G401 (cell line): ENCODE measurements around the gene PREB. TPM values are rescaled to one million over a fixed set of nuclear protein-coding genes. Genes with fewer than 3 reads are reported as not detected.
"Not testable (repeated sequence)": the region's sequence is repeated elsewhere in the genome, so short reads cannot be mapped to it uniquely, and the experiment has no call there.

ENCODE experiments used
- DNase-seq: peaks from one replicate; pipeline ENCODE4 v3.0.0-alpha.2; 2015; ENCODE audit warnings: low spot score
- in situ Hi-C: cut with HindIII; loops from 2 replicates; pipeline ENCODE4 v1.10.0; 2016; ENCODE audit warnings: low sequenced_read_pairs, mixed read lengths
- total RNA-seq: library from RNA; depleted of rRNA; stranded (reverse); fragments of >200 nt; shearing (Covaris generic); gene quantifications from 2 replicates; pipeline ENCODE4 v1.2.3, GENCODE V29; 2014

The PREB gene
- total RNA-seq, 1 experiment from 2014 or later: 89.5 TPM

DNA sequence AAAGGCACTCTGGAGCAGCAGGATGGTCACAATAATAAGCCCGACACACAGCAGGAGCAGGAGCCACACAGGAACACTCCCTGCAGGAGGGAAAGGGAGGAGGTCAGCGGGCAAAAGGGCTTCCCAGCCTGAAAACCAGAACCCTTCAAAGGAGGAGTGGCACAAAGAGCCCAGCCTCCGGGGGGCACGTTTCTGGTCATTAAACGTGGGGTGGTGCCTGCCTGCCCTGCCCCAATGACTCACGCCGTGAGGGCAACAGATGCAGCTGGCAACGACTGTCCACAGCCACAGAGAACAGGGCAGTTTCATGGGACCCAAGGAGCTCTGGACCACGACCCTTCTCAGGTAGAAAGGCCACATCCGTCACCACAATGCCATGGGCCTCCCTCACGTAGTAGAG is 3.0 kb downstream of the PREB start:
- no peak for DNase-seq
- in situ Hi-C loops: no loop called here

GRCh38 chr2:27130396-27130795 is 4.0 kb downstream of the PREB start:
- in situ Hi-C loops: no loop called here

DNA sequence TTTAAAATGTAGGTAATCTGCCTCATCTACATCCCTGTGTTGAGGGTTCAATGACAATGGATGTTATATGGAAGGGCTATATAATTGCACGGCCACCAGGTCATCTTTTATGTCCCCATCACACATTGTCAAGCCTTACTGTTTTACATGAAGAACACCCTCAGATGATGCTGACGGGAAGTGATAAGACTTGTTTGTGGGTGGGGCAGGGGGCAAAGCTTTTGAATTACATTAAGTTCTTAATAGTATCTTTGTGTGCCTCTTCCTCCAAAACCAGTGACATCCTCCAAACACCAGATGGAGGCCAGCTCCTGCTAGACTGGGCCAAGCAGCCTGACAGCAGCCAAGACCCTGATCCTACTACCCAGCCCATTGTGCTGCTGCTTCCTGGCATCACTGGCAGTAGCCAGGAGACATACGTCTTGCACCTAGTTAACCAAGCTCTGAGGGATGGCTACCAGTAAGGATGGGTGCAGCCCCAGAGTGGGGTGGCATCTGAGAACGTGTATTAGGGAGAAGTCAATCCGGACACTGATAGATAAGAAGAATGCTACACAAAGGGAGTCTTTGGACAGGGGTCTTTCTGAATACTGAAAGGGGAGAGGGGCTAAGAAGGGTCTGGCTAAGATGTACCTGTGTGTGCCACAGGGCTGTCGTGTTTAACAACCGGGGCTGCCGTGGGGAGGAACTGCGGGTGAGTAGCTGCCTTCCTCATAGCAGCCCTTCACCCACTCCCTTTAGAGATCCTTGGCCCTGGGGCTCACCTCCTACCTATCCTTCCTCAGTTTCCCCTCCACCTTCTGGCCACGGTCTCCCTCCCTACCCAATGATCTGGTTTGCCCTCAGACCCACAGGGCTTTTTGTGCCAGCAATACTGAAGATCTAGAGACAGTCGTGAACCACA is 5.5 kb downstream of the PREB start:
- in situ Hi-C loops: no loop called here
- DNase-seq: no peak

More at GRCh38 chr2:27130396-27130795, 4.0 kb downstream of the PREB start:
- no peak for DNase-seq

- no peak for DNase-seq
- in situ Hi-C loops: no loop called here
Measured at GRCh38 chr2:27127883-27128667, 6.4 kb downstream of the PREB start.

- in situ Hi-C loops: no loop called here
- no peak for DNase-seq
Measured at GRCh38 chr2:27126252-27126710, 8.2 kb downstream of the PREB start.

- DNase-seq: no peak
- in situ Hi-C loops: no loop called here
Measured at GRCh38 chr2:27125104-27125503, 9.3 kb downstream of the PREB start.

DNA sequence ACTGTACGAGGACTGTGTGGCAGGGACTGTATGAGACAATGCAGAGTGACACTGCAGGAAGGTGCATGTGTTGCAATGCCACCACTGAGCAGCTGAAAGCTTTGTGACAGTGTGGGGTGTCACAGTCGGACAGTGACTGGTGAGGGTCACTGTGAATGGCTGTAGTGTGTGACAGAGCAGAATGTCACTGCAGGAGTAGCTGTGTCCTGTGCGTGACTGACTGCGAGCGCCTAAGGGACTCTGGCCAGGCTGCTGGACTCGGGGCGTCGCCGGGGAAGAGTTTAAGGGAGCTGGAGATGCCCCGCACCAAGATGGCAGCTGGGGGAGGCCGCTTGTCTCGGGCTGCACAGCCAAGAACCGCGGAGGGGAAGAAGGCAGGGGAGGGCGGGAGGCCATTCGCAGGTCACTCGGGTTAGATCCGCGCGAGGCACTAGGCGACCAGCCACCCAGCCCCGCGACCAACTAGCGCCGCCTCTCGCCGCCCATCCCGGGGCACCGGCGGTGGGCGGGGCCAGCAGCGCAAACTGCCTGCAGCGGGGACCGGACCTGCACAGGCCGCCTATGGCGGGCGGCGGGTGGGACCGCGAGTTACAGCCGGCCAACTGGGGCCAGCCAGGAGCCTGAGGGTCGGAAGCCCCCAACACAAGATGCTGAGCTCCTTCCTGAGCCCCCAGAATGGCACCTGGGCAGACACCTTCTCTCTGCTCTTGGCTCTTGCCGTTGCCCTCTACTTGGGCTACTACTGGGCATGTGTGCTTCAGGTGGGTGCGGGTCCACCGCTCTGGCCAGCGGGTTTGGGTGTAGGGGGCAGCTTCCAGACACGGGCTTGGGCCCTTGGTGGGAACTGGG is 10.9 kb downstream of the PREB start, which contains the start of gene ABHD1:
TSS of gene ABHD1 (plus strand) at position 514 of the 849 bp plus-strand sequence. CDS start at position 648, 134 bp downstream.
- peak; percentile 72 for DNase-seq
- in situ Hi-C loops: no loop called here

GRCh38 chr2:27122791-27123190 is 11.6 kb downstream of the PREB start:
- in situ Hi-C loops: no loop called here
- no peak for DNase-seq

GRCh38 chr2:27121906-27122305 is 12.5 kb downstream of the PREB start:
- in situ Hi-C loops: no loop called here
- DNase-seq: no peak

DNA sequence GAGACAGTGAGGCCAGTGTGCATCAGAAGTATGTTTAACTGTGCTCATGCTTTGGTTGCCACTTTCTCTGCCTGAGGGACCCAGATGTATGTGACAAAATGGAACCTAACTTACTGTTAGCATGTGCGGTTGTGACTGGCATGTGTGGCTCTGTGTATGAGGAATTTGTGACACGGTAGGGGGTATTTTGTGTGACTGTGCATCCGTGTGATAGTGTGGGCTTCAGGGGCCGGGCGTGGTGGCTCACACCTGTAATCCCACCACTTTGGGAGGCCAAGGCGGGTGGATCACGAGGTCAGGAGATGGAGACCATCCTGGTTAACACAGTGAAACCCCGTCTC is 15.1 kb downstream of the PREB start:
- in situ Hi-C loops, DNase-seq: not testable (repeated sequence)

DNA sequence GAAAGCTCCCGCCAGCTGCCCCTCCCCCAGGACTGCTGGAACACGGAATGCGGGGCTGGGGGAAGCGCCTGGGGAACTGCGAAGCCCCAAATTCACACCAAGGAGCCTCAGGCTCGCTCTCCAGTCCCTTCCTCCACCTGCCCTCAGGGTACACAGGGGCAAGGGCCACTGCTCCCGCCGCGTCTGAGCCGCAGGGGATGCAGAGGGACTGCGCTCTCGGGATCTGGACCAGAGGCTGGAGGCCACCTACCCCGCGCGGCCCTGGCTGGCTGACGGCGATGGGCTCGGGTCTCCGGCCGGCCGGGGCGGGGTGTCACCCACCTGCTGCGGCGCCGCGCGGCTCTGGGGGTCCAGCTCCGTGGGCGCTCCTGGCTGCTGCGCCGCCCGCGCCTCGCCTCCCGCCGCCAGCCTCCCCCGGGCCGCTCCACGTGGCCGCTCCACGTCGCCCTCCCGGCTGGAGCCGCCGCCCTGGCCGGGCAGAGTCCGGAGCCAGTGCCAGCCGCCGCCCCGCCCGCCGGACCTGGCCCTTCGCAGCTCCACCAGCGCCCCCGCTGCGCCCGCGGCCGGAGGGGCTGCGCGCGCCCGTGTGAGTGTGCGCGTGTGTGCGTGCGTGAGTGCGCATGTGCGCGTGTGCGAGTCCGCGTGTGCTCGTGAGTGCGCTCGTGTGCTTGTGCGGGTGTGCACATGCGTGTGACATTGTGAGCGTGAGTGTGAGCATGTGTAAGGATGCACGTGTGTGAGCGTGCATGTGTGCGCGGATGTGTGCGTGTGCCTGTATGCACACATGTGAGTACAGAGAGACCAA is 15.7 kb downstream of the PREB start, which contains the start of gene CGREF1:
TSS of gene CGREF1 (minus strand) at position 604 of the 805 bp plus-strand sequence. CDS start 14,762 bp downstream, outside the sequence.
- DNase-seq: peak; percentile 68
- in situ Hi-C loops: no loop called here

DNA sequence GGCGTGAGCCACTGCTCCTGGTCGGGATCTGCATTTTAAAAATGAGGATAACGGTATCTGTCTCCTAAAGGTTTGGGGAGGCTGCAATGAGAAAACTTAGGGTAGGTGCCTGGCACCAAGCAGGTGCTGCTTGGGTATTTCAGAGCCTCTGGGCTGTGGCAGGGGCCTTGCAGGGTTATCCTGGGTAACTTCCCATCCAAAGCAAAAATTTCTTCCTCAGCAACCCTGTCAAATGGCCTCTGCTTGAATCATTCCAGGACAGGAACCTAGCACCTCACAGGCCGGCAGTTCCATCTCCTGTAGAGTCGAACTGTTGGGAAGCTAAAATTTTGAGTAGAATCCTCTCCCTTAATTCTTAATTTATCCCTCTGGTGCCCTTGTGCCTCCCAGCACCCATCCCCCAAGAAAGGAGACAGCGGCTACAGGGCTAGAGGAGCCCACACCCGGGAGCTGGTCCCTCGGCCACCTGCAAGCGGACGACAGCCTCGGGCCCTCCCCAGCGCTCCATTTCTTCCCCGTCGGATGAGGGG is 16.4 kb downstream of the PREB start:
- in situ Hi-C loops: no loop called here

DNA sequence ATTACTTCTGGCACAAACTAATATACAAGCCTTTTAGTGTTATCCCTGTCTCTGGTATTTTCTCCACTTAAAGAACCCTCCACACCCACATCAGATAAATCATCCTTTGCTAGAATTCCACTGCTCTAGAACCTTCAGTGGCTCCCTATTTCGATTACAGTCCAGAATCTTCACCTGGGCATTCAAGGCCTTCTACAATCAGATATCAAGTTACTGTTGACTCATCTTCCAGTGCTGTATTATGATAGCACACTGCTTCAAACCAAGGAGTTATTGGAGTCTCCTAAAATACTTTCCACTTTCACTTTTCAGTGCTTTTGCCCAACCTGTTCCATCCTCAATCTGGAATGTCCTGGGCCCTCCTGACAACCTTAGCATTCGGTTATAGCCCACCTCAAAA is 18.9 kb downstream of the PREB start:
- in situ Hi-C loops: no loop called here
- no peak for DNase-seq

More for the DNA sequence above, 16.4 kb downstream of the PREB start:
- peak; percentile 50 for DNase-seq

DNA sequence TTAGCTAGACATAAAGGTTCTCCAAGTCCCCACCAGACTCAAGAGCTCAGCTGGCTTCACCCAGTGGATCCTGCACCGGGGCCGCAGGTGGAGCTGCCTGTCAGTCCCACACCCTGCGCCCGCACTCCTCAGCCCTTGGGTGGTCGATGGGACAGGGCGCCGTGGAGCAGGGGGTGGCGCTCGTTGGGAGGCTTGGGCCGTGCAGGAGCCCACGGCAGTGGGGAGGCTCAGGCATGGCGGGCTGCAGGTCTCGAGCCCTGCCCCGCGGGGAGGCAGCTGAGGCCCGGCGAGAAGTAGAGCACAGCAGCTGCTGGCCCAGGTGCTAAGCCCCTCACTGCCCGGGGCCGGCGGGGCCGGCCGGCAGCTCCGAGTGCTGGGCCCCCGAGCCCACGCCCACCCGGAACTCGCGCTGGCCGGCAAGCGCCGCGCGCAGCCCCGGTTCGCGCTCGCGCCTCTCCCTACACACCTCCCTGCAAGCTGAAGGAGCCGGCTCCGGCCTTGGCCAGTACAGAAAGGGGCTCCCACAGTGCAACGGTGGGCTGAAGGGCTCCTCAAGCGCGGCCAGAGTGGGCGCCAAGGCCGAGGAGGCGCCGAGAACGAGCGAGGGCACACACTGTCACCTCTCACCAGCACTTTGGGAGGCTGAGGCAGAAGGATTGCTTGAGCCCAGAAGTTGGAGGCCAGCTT is 22.9 kb downstream of the PREB start:
- in situ Hi-C loops, DNase-seq: not testable (repeated sequence)

GRCh38 chr2:27110603-27111352 is 23.7 kb downstream of the PREB start:
- DNase-seq, in situ Hi-C loops: not testable (repeated sequence)

DNA sequence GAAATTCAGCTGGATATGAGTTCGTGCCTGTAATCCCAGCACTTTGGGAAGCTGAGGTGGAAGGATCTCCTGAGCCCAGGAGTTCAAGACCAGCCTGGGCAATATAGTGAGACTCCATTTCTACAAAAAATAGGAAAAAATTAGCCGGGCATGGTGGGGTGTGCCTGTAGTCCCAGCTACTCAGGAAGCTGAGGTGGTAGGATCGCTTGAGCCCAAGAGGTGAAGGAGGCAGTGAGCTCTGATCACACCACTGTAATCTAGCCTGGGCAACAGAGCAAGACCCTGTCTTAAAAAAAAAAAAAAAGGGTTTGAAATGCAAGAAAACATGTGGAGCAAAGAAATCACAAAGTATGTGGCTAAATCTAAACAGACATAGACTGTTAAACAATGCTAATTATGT is 25.4 kb downstream of the PREB start:
- no peak for DNase-seq
- in situ Hi-C loops: no loop called here

GRCh38 chr2:27108221-27108620 is 26.2 kb downstream of the PREB start:
- in situ Hi-C loops: no loop called here
- DNase-seq: no peak
